Measurements from ENCODE around the gene CALML4. TPM values are rescaled to one million over a fixed set of nuclear protein-coding genes. Genes with fewer than 3 reads are reported as not detected.

CALML4 gene
- total RNA-seq, 1 donor from 2014 or later: 0.91 TPM

GRCh38 chr15:68201879-68202261, 3.3 kb downstream of the CALML4 start:
- no peak overlapping the region for H3K27ac ChIP-seq (ENCODE audit: low read depth, low read length)
- no peak overlapping the region for H3K9ac ChIP-seq (ENCODE audit: low read length)
- Mint-ChIP-seq H3K9me3 (ENCODE audit: unreplicated experiment) (no peaks in the 10 kb centered on the region), H3K27me3 (ENCODE audit: low read depth, unreplicated experiment) (no peaks in the 10 kb centered on the region), H3K4me1 (ENCODE audit: low read depth, unreplicated experiment) (peaks cover 11% of the 10 kb centered on the region), H3K27ac (ENCODE audit: unreplicated experiment) (no peak overlapping the region), H3K4me3 (ENCODE audit: unreplicated experiment) (no peak overlapping the region), H3K36me3 (ENCODE audit: low read depth, unreplicated experiment) (peaks cover 9% of the 10 kb centered on the region)
- H4K20me1 ChIP-seq (ENCODE audit: insufficient read depth, low read length): peaks cover 5% of the 10 kb centered on the region
- H3K4me1 ChIP-seq (ENCODE audit: insufficient read depth, low read length): no peaks in the 10 kb centered on the region
- H3K27me3 ChIP-seq (ENCODE audit: insufficient read depth, low read length): no peaks in the 10 kb centered on the region
- H2AFZ ChIP-seq (ENCODE audit: low read depth, low read length): no peak overlapping the region
- H3K36me3 ChIP-seq (ENCODE audit: insufficient read depth, low read length): no peaks in the 10 kb centered on the region
- H3K4me3 ChIP-seq (ENCODE audit: insufficient read depth, low read depth, low read length): no peak overlapping the region
- no peaks in the 10 kb centered on the region for H3K79me2 ChIP-seq (ENCODE audit: insufficient read depth, low read length)
- FAIRE-seq (no peak), DNase-seq (ENCODE audit: low read depth) (no peak)
- no peak for TF ChIP-seq EZH2 (IDR thresholded peaks at IDR 0.05; ENCODE audit: insufficient read depth, low read length)
- no peak for TF ChIP-seq CTCF (IDR thresholded peaks at IDR 0.05; ENCODE audit: insufficient read depth, low read depth, low read length)
- no peaks in the 10 kb centered on the region for H3K9me3 ChIP-seq (ENCODE audit: insufficient read depth, low read depth, low read length)
- H3K4me2 ChIP-seq (ENCODE audit: low read length): no peak overlapping the region

GRCh38 chr15:68201153-68201878, 3.8 kb downstream of the CALML4 start:
- FAIRE-seq (no peak), DNase-seq (ENCODE audit: low read depth) (no peak)
- Histone ChIP-seq H3K9ac (ENCODE audit: low read length) (no peak overlapping the region), H3K4me3 (ENCODE audit: insufficient read depth, low read depth, low read length) (no peak overlapping the region), H3K79me2 (ENCODE audit: insufficient read depth, low read length) (no peaks in the 10 kb centered on the region), H3K9me3 (ENCODE audit: insufficient read depth, low read depth, low read length) (no peaks in the 10 kb centered on the region), H3K4me1 (ENCODE audit: insufficient read depth, low read length) (no peaks in the 10 kb centered on the region), H3K4me2 (ENCODE audit: low read length) (no peak overlapping the region), H3K27ac (ENCODE audit: low read depth, low read length) (no peak overlapping the region), H3K27me3 (ENCODE audit: insufficient read depth, low read length) (no peaks in the 10 kb centered on the region), H2AFZ (ENCODE audit: low read depth, low read length) (no peak overlapping the region), H4K20me1 (ENCODE audit: insufficient read depth, low read length) (peaks cover 5% of the 10 kb centered on the region), H3K36me3 (ENCODE audit: insufficient read depth, low read length) (no peaks in the 10 kb centered on the region)
- Mint-ChIP-seq H3K4me1 (ENCODE audit: low read depth, unreplicated experiment) (peaks cover 11% of the 10 kb centered on the region), H3K27ac (ENCODE audit: unreplicated experiment) (no peak overlapping the region), H3K27me3 (ENCODE audit: low read depth, unreplicated experiment) (no peaks in the 10 kb centered on the region), H3K36me3 (ENCODE audit: low read depth, unreplicated experiment) (peaks cover 9% of the 10 kb centered on the region), H3K9me3 (ENCODE audit: unreplicated experiment) (no peaks in the 10 kb centered on the region), H3K4me3 (ENCODE audit: unreplicated experiment) (no peak overlapping the region)
- TF ChIP-seq EZH2 (IDR thresholded peaks at IDR 0.05; ENCODE audit: insufficient read depth, low read length): no peak
- no peak for TF ChIP-seq CTCF (IDR thresholded peaks at IDR 0.05; ENCODE audit: insufficient read depth, low read depth, low read length)
